H9 (cell line): Measurements from ENCODE around the gene LPXN. TPM values are rescaled to one million over a fixed set of nuclear protein-coding genes. Genes with fewer than 3 reads are reported as not detected.

Source experiments
- DNase-seq: peaks from one replicate; pipeline ENCODE4 v3.0.0-alpha.2; 2017
- H2AFZ ChIP-seq: one replicate; pipeline ENCODE4 v1.6.1; 2013; ENCODE audit warnings: mild to moderate bottlenecking, low read length, control low read depth, moderate library complexity
- H2AK5ac ChIP-seq: 2 replicates; pipeline ENCODE4 v1.6.1; 2013; ENCODE audit warnings: low read length, control low read depth, mixed read lengths; ENCODE audit not compliant: insufficient read length
- H2BK120ac ChIP-seq: one replicate; pipeline ENCODE4 v1.6.1; 2013; ENCODE audit warnings: low read depth, mild to moderate bottlenecking, low read length, control low read depth, inconsistent platforms; ENCODE audit not compliant: poor library complexity, severe bottlenecking
- H2BK12ac ChIP-seq: 2 replicates; pipeline ENCODE4 v1.6.1; 2013; ENCODE audit warnings: low read length, control low read depth, mixed read lengths, low read depth; ENCODE audit not compliant: insufficient read length
- H2BK15ac ChIP-seq: 2 replicates; pipeline ENCODE4 v1.6.1; 2013; ENCODE audit warnings: low read depth, low read length, control low read depth
- H2BK20ac ChIP-seq: one replicate; pipeline ENCODE4 v1.6.1; 2013; ENCODE audit warnings: low read depth, mild to moderate bottlenecking, low read length, control low read depth, inconsistent platforms; ENCODE audit not compliant: poor library complexity, severe bottlenecking
- H2BK5ac ChIP-seq: 2 replicates; pipeline ENCODE4 v1.6.1; 2013; ENCODE audit warnings: low read length, control low read depth, mixed read lengths; ENCODE audit not compliant: insufficient read length
- H3K14ac ChIP-seq: 2 replicates; pipeline ENCODE4 v1.6.1; 2013; ENCODE audit warnings: low read length, control low read depth; ENCODE audit not compliant: insufficient read depth
- H3K18ac ChIP-seq: 2 replicates; pipeline ENCODE4 v1.6.1; 2013; ENCODE audit warnings: low read depth, mild to moderate bottlenecking, mixed read lengths, low read length, control low read depth; ENCODE audit not compliant: insufficient read length
- H3K23ac ChIP-seq: 2 replicates; pipeline ENCODE4 v1.6.1; 2013; ENCODE audit warnings: low read length, control low read depth, mixed read lengths, low read depth; ENCODE audit not compliant: insufficient read length
- H3K23me2 ChIP-seq: 2 replicates; pipeline ENCODE4 v1.6.1; 2013; ENCODE audit warnings: low read depth, mild to moderate bottlenecking, mixed read lengths, low read length, control low read depth; ENCODE audit not compliant: insufficient read length, poor library complexity, severe bottlenecking
- H3K27ac ChIP-seq: 2 replicates; pipeline ENCODE4 v1.5.1; 2013; ENCODE audit warnings: low read length, control low read depth, mixed read lengths, low read depth; ENCODE audit not compliant: insufficient read length
- H3K27me3 ChIP-seq: 2 replicates; pipeline ENCODE4 v1.6.1; 2013; ENCODE audit warnings: low read length, control low read depth, inconsistent platforms; ENCODE audit not compliant: insufficient read depth
- H3K4ac ChIP-seq: 2 replicates; pipeline ENCODE4 v1.6.1; 2013; ENCODE audit warnings: low read depth, mild to moderate bottlenecking, control low read depth, inconsistent platforms, low read length, moderate library complexity
- H3K4me1 ChIP-seq: 2 replicates; pipeline ENCODE4 v1.6.1; 2013; ENCODE audit warnings: low read length, control low read depth, inconsistent platforms; ENCODE audit not compliant: insufficient read depth
- H3K4me2 ChIP-seq: 2 replicates; pipeline ENCODE4 v1.6.1; 2013; ENCODE audit warnings: low read length, control low read depth, mixed read lengths; ENCODE audit not compliant: insufficient read length, insufficient read depth
- H3K56ac ChIP-seq: 2 replicates; pipeline ENCODE4 v1.6.1; 2013; ENCODE audit warnings: low read depth, mild to moderate bottlenecking, mixed read lengths, low read length, control low read depth; ENCODE audit not compliant: insufficient read length
- H3K79me1 ChIP-seq: 2 replicates; pipeline ENCODE4 v1.6.1; 2013; ENCODE audit warnings: low read depth, mild to moderate bottlenecking, moderate library complexity, low read length, control low read depth, inconsistent platforms; ENCODE audit not compliant: insufficient read depth, poor library complexity, severe bottlenecking
- H3K79me2 ChIP-seq: 2 replicates; pipeline ENCODE4 v1.6.1; 2013; ENCODE audit warnings: low read length, control low read depth, inconsistent platforms; ENCODE audit not compliant: insufficient read depth
- H3K9ac ChIP-seq: 2 replicates; pipeline ENCODE4 v1.6.1; 2013; ENCODE audit warnings: low read length, control low read depth, mixed read lengths; ENCODE audit not compliant: insufficient read length; ENCODE audit errors: extremely low read depth
- H3K9me3 ChIP-seq: one replicate; pipeline ENCODE4 v1.6.1; 2013; ENCODE audit warnings: low read depth, low read length, inconsistent platforms; ENCODE audit not compliant: control insufficient read depth
- H3T11ph ChIP-seq: one replicate; pipeline ENCODE4 v1.6.1; 2013; ENCODE audit warnings: mild to moderate bottlenecking, low read length, control low read depth, inconsistent platforms
- H4K20me1 ChIP-seq: one replicate; pipeline ENCODE4 v1.6.1; 2013; ENCODE audit not compliant: control insufficient read depth, insufficient read length, insufficient read depth
- H4K5ac ChIP-seq: 2 replicates; pipeline ENCODE4 v1.6.1; 2013; ENCODE audit warnings: low read depth, mild to moderate bottlenecking, mixed read lengths, low read length, control low read depth; ENCODE audit not compliant: insufficient read length
- H4K8ac ChIP-seq: replicated peaks from 2 replicates; pipeline ENCODE4 v1.6.1; 2013; ENCODE audit warnings: low read length, control low read depth, mixed read lengths, low read depth; ENCODE audit not compliant: insufficient read length
- H4K91ac ChIP-seq: 2 replicates; pipeline ENCODE4 v1.6.1; 2013; ENCODE audit warnings: low read depth, mild to moderate bottlenecking, moderate library complexity, mixed read lengths, low read length, control low read depth; ENCODE audit not compliant: insufficient read length
- H3K27ac Mint-ChIP-seq, 3 experiments: 2 replicates in 2 of 3; 3 replicates in 1 of 3; pipeline ENCODE4 v1.8.0; 2020 to 2021; ENCODE audit warnings: mixed read lengths in 3 of 3, mild to moderate bottlenecking in 1 of 3, moderate library complexity in 1 of 3
- H3K27me3 Mint-ChIP-seq: 2 replicates; pipeline ENCODE4 v1.8.0; 2021; ENCODE audit warnings: low read depth, mild to moderate bottlenecking, moderate library complexity, mixed read lengths
- H3K36me3 Mint-ChIP-seq, 3 experiments: 2 replicates in 2 of 3; 3 replicates in 1 of 3; pipeline ENCODE4 v1.8.0; 2020 to 2021; ENCODE audit warnings: low read depth in 3 of 3, mixed read lengths in 3 of 3; ENCODE audit not compliant: insufficient read depth in 1 of 3
- H3K4me1 Mint-ChIP-seq, 2 experiments: 2 replicates each; pipeline ENCODE4 v1.8.0; 2020; ENCODE audit warnings: mixed read lengths in 2 of 2
- H3K4me3 Mint-ChIP-seq, 2 experiments: 2 replicates in 1 of 2; 3 replicates in 1 of 2; pipeline ENCODE4 v1.8.0; 2020 to 2021; ENCODE audit warnings: mild to moderate bottlenecking in 2 of 2, mixed read lengths in 2 of 2, moderate library complexity in 1 of 2
- H3K9me3 Mint-ChIP-seq, 2 experiments: 2 replicates in 1 of 2; 3 replicates in 1 of 2; pipeline ENCODE4 v1.8.0; 2020; ENCODE audit warnings: mild to moderate bottlenecking in 2 of 2, mixed read lengths in 2 of 2, moderate library complexity in 1 of 2
- total RNA-seq: library from RNA; stranded (reverse); gene quantifications from 2 replicates; pipeline ENCODE4 v1.2.1, GENCODE V29; 2021
- TF ChIP-seq, protein P1 (sequence below): fragments of 200-600 bp; sonication (generic); conservative IDR thresholded peaks from 3 replicates; pipeline ENCODE4 v1.8.0; 2021; ENCODE audit warnings: antibody characterized with exemption, mild to moderate bottlenecking

Gene LPXN
- total RNA-seq, 1 experiment from 2014 or later, result 1.4 TPM

- Histone ChIP-seq H3K4me1 (no peaks in the 10 kb centered on the region), H2AFZ (no peak overlapping the region), H3K56ac (no peak overlapping the region), H3K27ac (no peak overlapping the region), H2AK5ac (no peak overlapping the region), H3K79me2 (no peaks in the 10 kb centered on the region), H4K20me1 (no peaks in the 10 kb centered on the region), H3K18ac (no peak overlapping the region), H3K23me2 (no peaks in the 10 kb centered on the region), H3K23ac (no peak overlapping the region), H3T11ph (no peak overlapping the region), H2BK20ac (no peak overlapping the region), H2BK5ac (no peak overlapping the region), H3K4ac (no peak overlapping the region), H4K91ac (no peak overlapping the region), H4K8ac (no peak overlapping the region), H3K27me3 (no peaks in the 10 kb centered on the region), H2BK12ac (no peak overlapping the region), H3K9me3 (no peaks in the 10 kb centered on the region), H2BK120ac (no peak overlapping the region), H3K79me1 (no peaks in the 10 kb centered on the region), H3K4me2 (no peak overlapping the region), H3K9ac (no peak overlapping the region), H4K5ac (no peak overlapping the region), H2BK15ac (no peak overlapping the region), H3K14ac (no peak overlapping the region)
- TF ChIP-seq, protein P1, sequence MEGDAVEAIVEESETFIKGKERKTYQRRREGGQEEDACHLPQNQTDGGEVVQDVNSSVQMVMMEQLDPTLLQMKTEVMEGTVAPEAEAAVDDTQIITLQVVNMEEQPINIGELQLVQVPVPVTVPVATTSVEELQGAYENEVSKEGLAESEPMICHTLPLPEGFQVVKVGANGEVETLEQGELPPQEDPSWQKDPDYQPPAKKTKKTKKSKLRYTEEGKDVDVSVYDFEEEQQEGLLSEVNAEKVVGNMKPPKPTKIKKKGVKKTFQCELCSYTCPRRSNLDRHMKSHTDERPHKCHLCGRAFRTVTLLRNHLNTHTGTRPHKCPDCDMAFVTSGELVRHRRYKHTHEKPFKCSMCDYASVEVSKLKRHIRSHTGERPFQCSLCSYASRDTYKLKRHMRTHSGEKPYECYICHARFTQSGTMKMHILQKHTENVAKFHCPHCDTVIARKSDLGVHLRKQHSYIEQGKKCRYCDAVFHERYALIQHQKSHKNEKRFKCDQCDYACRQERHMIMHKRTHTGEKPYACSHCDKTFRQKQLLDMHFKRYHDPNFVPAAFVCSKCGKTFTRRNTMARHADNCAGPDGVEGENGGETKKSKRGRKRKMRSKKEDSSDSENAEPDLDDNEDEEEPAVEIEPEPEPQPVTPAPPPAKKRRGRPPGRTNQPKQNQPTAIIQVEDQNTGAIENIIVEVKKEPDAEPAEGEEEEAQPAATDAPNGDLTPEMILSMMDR, result no peak
- no peak for DNase-seq
- H3K36me3 Mint-ChIP-seq, result no peaks in the 10 kb centered on the region
- no peaks in the 10 kb centered on the region; a peak in 1 of 5 replicates for H3K9me3 Mint-ChIP-seq
- no peaks in the 10 kb centered on the region for H3K27me3 Mint-ChIP-seq
- H3K4me3 Mint-ChIP-seq, result no peak overlapping the region
- peaks cover 0 to 13% of the 10 kb centered on the region in 2 experiments; a peak in 2 of 4 replicates for H3K4me1 Mint-ChIP-seq
- H3K27ac Mint-ChIP-seq, result no peak overlapping the region; a peak in 2 of 7 replicates
Measured at GRCh38 chr11:58487170-58487569, 88.5 kb downstream of the LPXN start.
